ENCODE measurements around the gene SPRY4. TPM values are rescaled to one million over a fixed set of nuclear protein-coding genes. Genes with fewer than 3 reads are reported as not detected.

SPRY4 gene
- total and polyA plus RNA-seq, 2 of the 13 experiments (the other 11 are each of a cell fraction or from before 2014, with no cell fraction given) = 8.9 to 17.8 TPM

DNA sequence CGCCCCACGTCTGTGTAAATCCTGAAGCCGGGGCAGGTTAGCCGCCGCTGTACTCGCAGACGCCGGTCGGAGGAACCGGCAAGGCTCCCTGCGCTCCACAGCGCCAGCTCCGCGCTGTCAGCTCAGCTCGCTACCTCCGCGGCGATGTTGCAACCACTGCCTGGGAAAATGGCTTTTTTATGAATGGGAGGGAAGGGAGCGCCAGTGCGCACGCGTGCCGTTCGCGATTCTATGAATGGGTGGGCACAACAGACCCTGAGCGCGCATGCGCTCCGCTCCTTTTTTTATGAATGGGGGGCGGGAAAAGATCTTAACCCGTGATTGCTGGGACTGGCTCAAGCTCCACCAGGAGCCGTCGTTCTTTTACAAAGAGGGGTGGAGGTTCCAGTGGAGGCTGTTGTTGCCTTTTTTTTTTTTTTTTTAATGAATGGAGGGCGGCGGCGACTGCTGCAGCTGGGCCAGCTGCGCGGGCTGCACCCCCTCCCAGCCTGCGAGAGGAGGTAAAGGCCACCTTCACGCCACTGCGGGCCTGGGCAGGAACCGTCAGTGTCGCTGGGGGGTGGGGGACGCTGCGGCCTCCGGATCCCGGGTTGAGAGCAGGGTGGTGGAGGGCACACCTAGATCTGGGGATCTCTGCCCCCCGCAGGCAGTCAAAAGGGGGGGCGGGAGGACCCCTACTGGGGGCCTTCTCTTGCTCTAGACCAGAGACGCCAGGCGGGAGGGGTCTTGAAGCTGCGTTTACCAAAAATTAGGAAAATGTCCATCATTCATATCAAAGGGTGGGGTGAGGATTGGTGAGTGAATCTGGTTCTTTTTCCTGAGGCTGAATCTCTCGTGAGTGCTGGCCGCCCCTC is at the start of gene SPRY4 (continued):
- TF ChIP-seq, protein P1, sequence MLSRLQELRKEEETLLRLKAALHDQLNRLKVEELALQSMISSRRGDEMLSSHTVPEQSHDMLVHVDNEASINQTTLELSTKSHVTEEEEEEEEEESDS (CRISPR knock-in tag; IDR thresholded peaks at IDR 0.05; ENCODE audit: borderline replicate concordance) = no peak
- TF ChIP-seq, protein P2, sequence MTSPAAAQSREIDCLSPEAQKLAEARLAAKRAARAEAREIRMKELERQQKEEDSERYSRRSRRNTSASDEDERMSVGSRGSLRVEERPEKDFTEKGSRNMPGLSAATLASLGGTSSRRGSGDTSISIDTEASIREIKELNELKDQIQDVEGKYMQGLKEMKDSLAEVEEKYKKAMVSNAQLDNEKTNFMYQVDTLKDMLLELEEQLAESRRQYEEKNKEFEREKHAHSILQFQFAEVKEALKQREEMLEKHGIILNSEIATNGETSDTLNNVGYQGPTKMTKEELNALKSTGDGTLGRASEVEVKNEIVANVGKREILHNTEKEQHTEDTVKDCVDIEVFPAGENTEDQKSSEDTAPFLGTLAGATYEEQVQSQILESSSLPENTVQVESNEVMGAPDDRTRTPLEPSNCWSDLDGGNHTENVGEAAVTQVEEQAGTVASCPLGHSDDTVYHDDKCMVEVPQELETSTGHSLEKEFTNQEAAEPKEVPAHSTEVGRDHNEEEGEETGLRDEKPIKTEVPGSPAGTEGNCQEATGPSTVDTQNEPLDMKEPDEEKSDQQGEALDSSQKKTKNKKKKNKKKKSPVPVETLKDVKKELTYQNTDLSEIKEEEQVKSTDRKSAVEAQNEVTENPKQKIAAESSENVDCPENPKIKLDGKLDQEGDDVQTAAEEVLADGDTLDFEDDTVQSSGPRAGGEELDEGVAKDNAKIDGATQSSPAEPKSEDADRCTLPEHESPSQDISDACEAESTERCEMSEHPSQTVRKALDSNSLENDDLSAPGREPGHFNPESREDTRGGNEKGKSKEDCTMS (CRISPR knock-in tag; conservative IDR thresholded peaks at IDR 0.05) = no peak
- TF ChIP-seq ZNF660 (CRISPR knock-in tag; IDR thresholded peaks at IDR 0.05; ENCODE audit: borderline replicate concordance, low read depth) (no peak), ELF1 (CRISPR knock-in tag; IDR thresholded peaks at IDR 0.05) (peak; percentile 37; the same call in 1 of the 2 replicates), HOXD1 (CRISPR knock-in tag; IDR thresholded peaks at IDR 0.05) (no peak), SNAPC2 (CRISPR knock-in tag; IDR thresholded peaks at IDR 0.05) (0 out of 2 replicates have a peak, but pooled peaks have one; percentile 23), ZNF776 (CRISPR knock-in tag; IDR thresholded peaks at IDR 0.05) (no peak), TBL1XR1 (IDR thresholded peaks at IDR 0.05; ENCODE audit: borderline replicate concordance, low read length, partially characterized antibody) (peak; percentile 30), HNRNPK (IDR thresholded peaks at IDR 0.05; ENCODE audit: low read depth, low read length, poor library complexity, severe bottlenecking) (no peak), ZFP37 (CRISPR knock-in tag; IDR thresholded peaks at IDR 0.05; ENCODE audit: borderline replicate concordance) (no peak), ZNF343 (CRISPR knock-in tag; IDR thresholded peaks at IDR 0.05) (no peak), ZNF766 (CRISPR knock-in tag; IDR thresholded peaks at IDR 0.05; ENCODE audit: borderline replicate concordance) (peak; percentile 67; the same call in 1 of the 2 replicates), NR2F2 (IDR thresholded peaks at IDR 0.05; ENCODE audit: borderline replicate concordance, low read depth) (0 out of 2 replicates have a peak, but pooled peaks have one; percentile 8), FOXJ3 (CRISPR knock-in tag; IDR thresholded peaks at IDR 0.05; ENCODE audit: borderline replicate concordance) (no peak), FIP1L1 (IDR thresholded peaks at IDR 0.05; ENCODE audit: borderline replicate concordance, insufficient read depth, low read depth, low read length) (no peak), FOXA3 (CRISPR knock-in tag; IDR thresholded peaks at IDR 0.05) (peak; percentile 33; the same call in 1 of the 2 replicates), HDAC2 (CRISPR knock-in tag; IDR thresholded peaks at IDR 0.05) (peak; percentile 62; the same call in 1 of the 2 replicates), RXRB (CRISPR knock-in tag; IDR thresholded peaks at IDR 0.05; ENCODE audit: borderline replicate concordance) (peak; percentile 56; the same call in 1 of the 2 replicates), THAP11 (CRISPR knock-in tag; IDR thresholded peaks at IDR 0.05) (peak; percentile 71)
- TF ChIP-seq, protein P3, sequence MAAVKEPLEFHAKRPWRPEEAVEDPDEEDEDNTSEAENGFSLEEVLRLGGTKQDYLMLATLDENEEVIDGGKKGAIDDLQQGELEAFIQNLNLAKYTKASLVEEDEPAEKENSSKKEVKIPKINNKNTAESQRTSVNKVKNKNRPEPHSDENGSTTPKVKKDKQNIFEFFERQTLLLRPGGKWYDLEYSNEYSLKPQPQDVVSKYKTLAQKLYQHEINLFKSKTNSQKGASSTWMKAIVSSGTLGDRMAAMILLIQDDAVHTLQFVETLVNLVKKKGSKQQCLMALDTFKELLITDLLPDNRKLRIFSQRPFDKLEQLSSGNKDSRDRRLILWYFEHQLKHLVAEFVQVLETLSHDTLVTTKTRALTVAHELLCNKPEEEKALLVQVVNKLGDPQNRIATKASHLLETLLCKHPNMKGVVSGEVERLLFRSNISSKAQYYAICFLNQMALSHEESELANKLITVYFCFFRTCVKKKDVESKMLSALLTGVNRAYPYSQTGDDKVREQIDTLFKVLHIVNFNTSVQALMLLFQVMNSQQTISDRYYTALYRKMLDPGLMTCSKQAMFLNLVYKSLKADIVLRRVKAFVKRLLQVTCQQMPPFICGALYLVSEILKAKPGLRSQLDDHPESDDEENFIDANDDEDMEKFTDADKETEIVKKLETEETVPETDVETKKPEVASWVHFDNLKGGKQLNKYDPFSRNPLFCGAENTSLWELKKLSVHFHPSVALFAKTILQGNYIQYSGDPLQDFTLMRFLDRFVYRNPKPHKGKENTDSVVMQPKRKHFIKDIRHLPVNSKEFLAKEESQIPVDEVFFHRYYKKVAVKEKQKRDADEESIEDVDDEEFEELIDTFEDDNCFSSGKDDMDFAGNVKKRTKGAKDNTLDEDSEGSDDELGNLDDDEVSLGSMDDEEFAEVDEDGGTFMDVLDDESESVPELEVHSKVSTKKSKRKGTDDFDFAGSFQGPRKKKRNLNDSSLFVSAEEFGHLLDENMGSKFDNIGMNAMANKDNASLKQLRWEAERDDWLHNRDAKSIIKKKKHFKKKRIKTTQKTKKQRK (IDR thresholded peaks at IDR 0.05; ENCODE audit: low read length) = no peak
- TF ChIP-seq, protein P4, sequence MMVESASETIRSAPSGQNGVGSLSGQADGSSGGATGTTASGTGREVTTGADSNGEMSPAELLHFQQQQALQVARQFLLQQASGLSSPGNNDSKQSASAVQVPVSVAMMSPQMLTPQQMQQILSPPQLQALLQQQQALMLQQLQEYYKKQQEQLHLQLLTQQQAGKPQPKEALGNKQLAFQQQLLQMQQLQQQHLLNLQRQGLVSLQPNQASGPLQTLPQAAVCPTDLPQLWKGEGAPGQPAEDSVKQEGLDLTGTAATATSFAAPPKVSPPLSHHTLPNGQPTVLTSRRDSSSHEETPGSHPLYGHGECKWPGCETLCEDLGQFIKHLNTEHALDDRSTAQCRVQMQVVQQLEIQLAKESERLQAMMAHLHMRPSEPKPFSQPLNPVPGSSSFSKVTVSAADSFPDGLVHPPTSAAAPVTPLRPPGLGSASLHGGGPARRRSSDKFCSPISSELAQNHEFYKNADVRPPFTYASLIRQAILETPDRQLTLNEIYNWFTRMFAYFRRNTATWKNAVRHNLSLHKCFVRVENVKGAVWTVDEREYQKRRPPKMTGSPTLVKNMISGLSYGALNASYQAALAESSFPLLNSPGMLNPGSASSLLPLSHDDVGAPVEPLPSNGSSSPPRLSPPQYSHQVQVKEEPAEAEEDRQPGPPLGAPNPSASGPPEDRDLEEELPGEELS (CRISPR knock-in tag; IDR thresholded peaks at IDR 0.05) = peak; percentile 38

Measured in HepG2 (cell line).